CD4-positive, CD25-positive, alpha-beta regulatory T cell (primary cell): ENCODE results near the gene DPF1. TPM values are rescaled to one million over a fixed set of nuclear protein-coding genes. Genes with fewer than 3 reads are reported as not detected.

Source experiments
- ATAC-seq, 2 donors: fragments of 150-1000 bp; cut with Tn5 transposase; one replicate each; pipeline ENCODE4 v1.10.0; 2021; ENCODE audit warnings: low read depth in 2 of 2, moderate number of reproducible peaks in 2 of 2, moderate library complexity in 1 of 2
- DNase-seq, 3 donors: peaks; one replicate each; pipeline versions ENCODE4 v3.0.0 to v3.0.0-alpha.2; 2012 to 2022; ENCODE audit warnings: mixed read lengths in 1 of 3
- H3K27ac ChIP-seq: one replicate; pipeline ENCODE4 v1.7.0; 2013; ENCODE audit warnings: mild to moderate bottlenecking, low read length; ENCODE audit not compliant: insufficient read depth, poor library complexity, severe bottlenecking
- H3K27me3 ChIP-seq: one replicate; pipeline ENCODE4 v1.7.0; 2013; ENCODE audit warnings: low read length; ENCODE audit not compliant: control insufficient read depth, insufficient read depth
- H3K36me3 ChIP-seq: one replicate; pipeline ENCODE4 v1.7.0; 2013; ENCODE audit warnings: mild to moderate bottlenecking, low read length, moderate library complexity; ENCODE audit not compliant: control insufficient read depth, insufficient read depth
- H3K4me1 ChIP-seq: 2 replicates; pipeline ENCODE4 v1.7.0; 2013; ENCODE audit warnings: mild to moderate bottlenecking, low read length; ENCODE audit not compliant: insufficient read depth, control insufficient read depth, poor library complexity, severe bottlenecking
- H3K4me3 ChIP-seq: one replicate; pipeline ENCODE4 v1.7.0; 2013; ENCODE audit warnings: low read depth, mild to moderate bottlenecking, low read length, moderate library complexity
- H3K9me3 ChIP-seq, 2 experiments: 1 replicate in 1 of 2; 2 replicates in 1 of 2; pipeline ENCODE4 v1.7.0; 2013; ENCODE audit warnings: low read length in 2 of 2, mild to moderate bottlenecking in 1 of 2, moderate library complexity in 1 of 2; ENCODE audit not compliant: control insufficient read depth in 2 of 2
- H3K27ac Mint-ChIP-seq, 3 donors: one replicate each; pipeline ENCODE4 v1.8.0; 2020 to 2022; ENCODE audit warnings: mild to moderate bottlenecking in 3 of 3, mixed read lengths in 3 of 3, moderate library complexity in 2 of 3
- H3K27me3 Mint-ChIP-seq: one replicate; pipeline ENCODE4 v1.8.0; 2022; ENCODE audit warnings: mild to moderate bottlenecking, mixed read lengths
- H3K36me3 Mint-ChIP-seq: one replicate; pipeline ENCODE4 v1.8.0; 2020; ENCODE audit warnings: mixed read lengths
- H3K4me1 Mint-ChIP-seq, 4 donors: one replicate each; pipeline ENCODE4 v1.8.0; 2020 to 2022; ENCODE audit warnings: mixed read lengths in 4 of 4, mild to moderate bottlenecking in 1 of 4
- H3K4me3 Mint-ChIP-seq, 4 donors: one replicate each; pipeline ENCODE4 v1.8.0; 2020 to 2022; ENCODE audit warnings: mild to moderate bottlenecking in 4 of 4, mixed read lengths in 4 of 4, moderate library complexity in 3 of 4
- H3K9me3 Mint-ChIP-seq, 7 donors: one replicate each; pipeline ENCODE4 v1.8.0; 2020 to 2022; ENCODE audit warnings: mixed read lengths in 7 of 7, mild to moderate bottlenecking in 3 of 7, moderate library complexity in 2 of 7
- polyA plus RNA-seq, 4 donors: library from polyadenylated mRNA; unstranded; fragments of 300-500 nt; fragmentation: Illumina TruSeq; gene quantifications; one replicate each; pipeline ENCODE4 v1.2.3, GENCODE V29; 2021
- total RNA-seq: library from RNA; stranded (reverse); gene quantifications from one replicate; pipeline ENCODE4 v1.2.3, GENCODE V29; 2022

The DPF1 gene
- total RNA-seq, result not detected
- not detected for polyA plus RNA-seq

- H3K9me3 ChIP-seq, result no peaks in the 10 kb centered on the region
- H3K27ac ChIP-seq, result no peak within 1 kb of the TSS
- no peaks in the 10 kb centered on the region for H3K36me3 ChIP-seq
- H3K27ac Mint-ChIP-seq, result no peak within 1 kb of the TSS
- peaks cover 10 to 28% (median 15%) of the 10 kb centered on the region in 4 donors for H3K4me1 Mint-ChIP-seq
- DNase-seq, result peak; percentile 24 to 71 (median 32)
- H3K27me3 ChIP-seq, result peaks cover 10% of the 10 kb centered on the region
- ATAC-seq, result peak; percentile 67 to 74
- H3K27me3 Mint-ChIP-seq, result peaks cover 67% of the 10 kb centered on the region
- peaks cover 0 to 8% (median 0%) of the 10 kb centered on the region in 7 donors for H3K9me3 Mint-ChIP-seq
- peaks cover 21% of the 10 kb centered on the region for H3K4me1 ChIP-seq
- peaks cover 5% of the 10 kb centered on the region for H3K36me3 Mint-ChIP-seq
- peak within 1 kb of the TSS; percentile 39 to 84 (median 71) for H3K4me3 Mint-ChIP-seq
- no peak within 1 kb of the TSS for H3K4me3 ChIP-seq
Observed at GRCh38 chr19:38224014-38224862, at the start of gene DPF1. TSS of gene DPF1 (minus strand) at chr19:38224222. CDS start at chr19:38224142, 80 bp downstream.

- H3K9me3 ChIP-seq, result no peaks in the 10 kb centered on the region
- Mint-ChIP-seq H3K4me3 (no peak overlapping the region), H3K9me3 (no peaks in the 10 kb centered on the region), H3K4me1 (peaks cover 0 to 2% (median 0%) of the 10 kb centered on the region in 4 donors), H3K27me3 (no peaks in the 10 kb centered on the region), H3K36me3 (peaks cover 12% of the 10 kb centered on the region), H3K27ac (no peak overlapping the region)
- ATAC-seq, result no peak
- H3K4me3 ChIP-seq, result no peak overlapping the region
- no peak for DNase-seq
- no peaks in the 10 kb centered on the region for H3K36me3 ChIP-seq
- H3K27me3 ChIP-seq, result no peaks in the 10 kb centered on the region
- H3K27ac ChIP-seq, result no peak overlapping the region
- no peaks in the 10 kb centered on the region for H3K4me1 ChIP-seq
Observed at GRCh38 chr19:38273499-38273898, 49.5 kb upstream of the DPF1 start.

- DNase-seq (no peak), ATAC-seq (no peak)
- Mint-ChIP-seq H3K4me1 (peaks cover 0 to 22% (median 5%) of the 10 kb centered on the region in 4 donors), H3K9me3 (peaks cover 0 to 1% (median 0%) of the 10 kb centered on the region in 7 donors), H3K27ac (no peak overlapping the region), H3K4me3 (no peak overlapping the region), H3K27me3 (no peaks in the 10 kb centered on the region), H3K36me3 (peaks cover 12% of the 10 kb centered on the region)
- Histone ChIP-seq H3K4me3 (no peak overlapping the region), H3K9me3 (no peaks in the 10 kb centered on the region), H3K27me3 (no peaks in the 10 kb centered on the region), H3K27ac (no peak overlapping the region), H3K36me3 (no peaks in the 10 kb centered on the region), H3K4me1 (no peaks in the 10 kb centered on the region)
Observed at GRCh38 chr19:38270587-38271167, 46.7 kb upstream of the DPF1 start.

- H3K27ac Mint-ChIP-seq, result peak overlapping the region in 2 of 3 donors; percentile 26 to 49
- Histone ChIP-seq H3K27me3 (no peaks in the 10 kb centered on the region), H3K4me1 (peaks cover 18% of the 10 kb centered on the region), H3K4me3 (no peak overlapping the region), H3K9me3 (no peaks in the 10 kb centered on the region), H3K27ac (no peak overlapping the region), H3K36me3 (no peaks in the 10 kb centered on the region)
- H3K36me3 Mint-ChIP-seq, result peaks cover 9% of the 10 kb centered on the region
- H3K4me3 Mint-ChIP-seq, result peak overlapping the region in 1 of 4 donors; percentile 2
- ATAC-seq (no peak), DNase-seq (no peak)
- peaks cover 0 to 1% (median 0%) of the 10 kb centered on the region in 7 donors for H3K9me3 Mint-ChIP-seq
- peaks cover 10% of the 10 kb centered on the region for H3K27me3 Mint-ChIP-seq
- H3K4me1 Mint-ChIP-seq, result peaks cover 0 to 37% (median 18%) of the 10 kb centered on the region in 4 donors
Observed at GRCh38 chr19:38268539-38268938, 44.5 kb upstream of the DPF1 start.

GRCh38 chr19:38267761-38268483, 43.9 kb upstream of the DPF1 start:
- H3K9me3 ChIP-seq, result no peaks in the 10 kb centered on the region
- peaks cover 7% of the 10 kb centered on the region for H3K36me3 Mint-ChIP-seq
- H3K27me3 Mint-ChIP-seq, result peaks cover 10% of the 10 kb centered on the region
- no peaks in the 10 kb centered on the region for H3K36me3 ChIP-seq
- peaks cover 0 to 1% (median 0%) of the 10 kb centered on the region in 7 donors for H3K9me3 Mint-ChIP-seq
- DNase-seq (no peak), ATAC-seq (no peak)
- H3K27ac ChIP-seq, result no peak overlapping the region
- no peak overlapping the region for H3K4me3 ChIP-seq
- H3K27me3 ChIP-seq, result no peaks in the 10 kb centered on the region
- H3K27ac Mint-ChIP-seq, result peak overlapping the region; percentile 26 to 76 (median 49)
- peaks cover 18% of the 10 kb centered on the region for H3K4me1 ChIP-seq
- H3K4me1 Mint-ChIP-seq, result peaks cover 0 to 40% (median 20%) of the 10 kb centered on the region in 4 donors
- no peak overlapping the region for H3K4me3 Mint-ChIP-seq

GRCh38 chr19:38266981-38267597, 43.1 kb upstream of the DPF1 start:
- Mint-ChIP-seq H3K36me3 (peaks cover 7% of the 10 kb centered on the region), H3K27ac (no peak overlapping the region)

GRCh38 chr19:38265921-38266429, 42.0 kb upstream of the DPF1 start:
- peaks cover 0 to 42% (median 21%) of the 10 kb centered on the region in 4 donors for H3K4me1 Mint-ChIP-seq
- peak overlapping the region in 1 of 4 donors; percentile 43 for H3K4me3 Mint-ChIP-seq

More at GRCh38 chr19:38266981-38267597, 43.1 kb upstream of the DPF1 start:
- Histone ChIP-seq H3K4me3 (no peak overlapping the region), H3K27ac (no peak overlapping the region), H3K4me1 (peaks cover 18% of the 10 kb centered on the region), H3K9me3 (no peaks in the 10 kb centered on the region), H3K36me3 (no peaks in the 10 kb centered on the region), H3K27me3 (no peaks in the 10 kb centered on the region)
- Mint-ChIP-seq H3K4me1 (peaks cover 0 to 42% (median 21%) of the 10 kb centered on the region in 4 donors), H3K9me3 (peaks cover 0 to 1% (median 0%) of the 10 kb centered on the region in 7 donors), H3K4me3 (peak overlapping the region in 2 of 4 donors; percentile 4 to 44), H3K27me3 (peaks cover 10% of the 10 kb centered on the region)
- no peak for ATAC-seq
- DNase-seq, result no peak

More at GRCh38 chr19:38265921-38266429, 42.0 kb upstream of the DPF1 start:
- Mint-ChIP-seq H3K27me3 (peaks cover 10% of the 10 kb centered on the region), H3K27ac (peak overlapping the region; percentile 52 to 80 (median 68)), H3K36me3 (peaks cover 7% of the 10 kb centered on the region), H3K9me3 (peaks cover 0 to 1% (median 0%) of the 10 kb centered on the region in 7 donors)
- H3K36me3 ChIP-seq, result no peaks in the 10 kb centered on the region
- no peaks in the 10 kb centered on the region for H3K9me3 ChIP-seq
- peaks cover 18% of the 10 kb centered on the region for H3K4me1 ChIP-seq
- no peak overlapping the region for H3K27ac ChIP-seq
- H3K4me3 ChIP-seq, result no peak overlapping the region
- DNase-seq (no peak), ATAC-seq (no peak)
- no peaks in the 10 kb centered on the region for H3K27me3 ChIP-seq
